Trophoblast cell (in vitro differentiated cells and primary cell): ENCODE measurements around the gene CFAP97D2.

Source experiments
- DNase-seq, 2 donors: peaks; one replicate each; pipeline ENCODE4 v3.0.0-alpha.2; 2016
- H2AFZ ChIP-seq: 2 replicates; pipeline ENCODE4 v1.6.1; 2013; ENCODE audit warnings: low read length, moderate library complexity, mild to moderate bottlenecking; ENCODE audit not compliant: insufficient read depth, poor library complexity
- H2AK5ac ChIP-seq: 2 replicates; pipeline ENCODE4 v1.6.1; 2013; ENCODE audit warnings: mild to moderate bottlenecking, low read length
- H2BK120ac ChIP-seq: 2 replicates; pipeline ENCODE4 v1.6.1; 2013; ENCODE audit warnings: low read length, mild to moderate bottlenecking, moderate library complexity; ENCODE audit not compliant: insufficient read depth, poor library complexity
- H2BK12ac ChIP-seq: 2 replicates; pipeline ENCODE4 v1.6.1; 2013; ENCODE audit warnings: mild to moderate bottlenecking, low read length, moderate library complexity
- H2BK5ac ChIP-seq: 2 replicates; pipeline ENCODE4 v1.6.1; 2013; ENCODE audit warnings: low read length, low read depth, moderate library complexity, mild to moderate bottlenecking; ENCODE audit not compliant: poor library complexity
- H3K14ac ChIP-seq: 2 replicates; pipeline ENCODE4 v1.6.1; 2013; ENCODE audit warnings: mild to moderate bottlenecking, low read length
- H3K18ac ChIP-seq: 2 replicates; pipeline ENCODE4 v1.6.1; 2013; ENCODE audit warnings: mild to moderate bottlenecking, low read length
- H3K23ac ChIP-seq: 2 replicates; pipeline ENCODE4 v1.6.1; 2013; ENCODE audit warnings: low read length
- H3K27ac ChIP-seq: 2 replicates; pipeline ENCODE4 v1.5.1; 2013; ENCODE audit warnings: low read depth, mild to moderate bottlenecking, inconsistent platforms, low read length, moderate library complexity
- H3K27me3 ChIP-seq: 2 replicates; pipeline ENCODE4 v1.6.1; 2013; ENCODE audit warnings: inconsistent platforms, mild to moderate bottlenecking, low read length, moderate library complexity; ENCODE audit not compliant: insufficient read depth
- H3K36me3 ChIP-seq, 2 experiments: 1 replicate in 1 of 2; 2 replicates in 1 of 2; pipeline ENCODE4 v1.6.1; 2013; ENCODE audit warnings: low read length in 2 of 2, mild to moderate bottlenecking in 2 of 2, moderate library complexity in 1 of 2; ENCODE audit not compliant: insufficient read depth in 2 of 2, control insufficient read depth in 1 of 2
- H3K4ac ChIP-seq: 2 replicates; pipeline ENCODE4 v1.6.1; 2013; ENCODE audit warnings: low read depth, mild to moderate bottlenecking, low read length, moderate library complexity
- H3K4me1 ChIP-seq, 2 experiments: 1 replicate in 1 of 2; 2 replicates in 1 of 2; pipeline ENCODE4 v1.6.1; 2013; ENCODE audit warnings: low read length in 2 of 2, mild to moderate bottlenecking in 2 of 2, moderate library complexity in 1 of 2; ENCODE audit not compliant: insufficient read depth in 2 of 2, control insufficient read depth in 1 of 2
- H3K4me2 ChIP-seq: 2 replicates; pipeline ENCODE4 v1.6.1; 2013; ENCODE audit warnings: inconsistent platforms, mild to moderate bottlenecking, low read length, moderate library complexity
- H3K4me3 ChIP-seq: 2 replicates; pipeline ENCODE4 v1.5.1; 2013; ENCODE audit warnings: mild to moderate bottlenecking, low read depth, low read length, inconsistent platforms
- H3K79me1 ChIP-seq: one replicate; pipeline ENCODE4 v1.6.1; 2013; ENCODE audit warnings: low read length
- H3K79me2 ChIP-seq: 2 replicates; pipeline ENCODE4 v1.6.1; 2013; ENCODE audit warnings: low read length, mild to moderate bottlenecking; ENCODE audit not compliant: control insufficient read depth, insufficient read depth, poor library complexity
- H3K9ac ChIP-seq: 2 replicates; pipeline ENCODE4 v1.6.1; 2013; ENCODE audit warnings: mild to moderate bottlenecking, low read length
- H3K9me3 ChIP-seq: 2 replicates; pipeline ENCODE4 v1.6.1; 2013; ENCODE audit warnings: low read depth, mild to moderate bottlenecking, control low read depth, inconsistent platforms, low read length; ENCODE audit not compliant: insufficient read depth
- H4K12ac ChIP-seq: 2 replicates; pipeline ENCODE4 v1.6.1; 2013; ENCODE audit warnings: low read depth, mild to moderate bottlenecking, low read length, moderate library complexity
- H4K8ac ChIP-seq: 2 replicates; pipeline ENCODE4 v1.6.1; 2013; ENCODE audit warnings: low read depth, mild to moderate bottlenecking, low read length, moderate library complexity
- H4K91ac ChIP-seq: one replicate; pipeline ENCODE4 v1.6.1; 2013; ENCODE audit warnings: low read depth, mild to moderate bottlenecking, low read length, moderate library complexity
- WGBS: extraction: QIAGEN DNeasy Blood & Tissue Kit; methylation state at CpG from one replicate; pipeline ENCODE4 v1.1.7; 2013; ENCODE audit warnings: missing lambda C conversion rate; ENCODE audit not compliant: insufficient read length, insufficient coverage; ENCODE audit errors: extremely low coverage; 5-methylcytosine and 5-hydroxymethylcytosine counted together

CFAP97D2 gene

GRCh38 chr13:114154476-114154875 lies 24.6 kb upstream of the CFAP97D2 start:
- Histone ChIP-seq H3K27ac (no peak overlapping the region), H3K14ac (no peak overlapping the region), H2BK120ac (no peak overlapping the region), H3K27me3 (no peaks in the 10 kb centered on the region), H4K8ac (no peak overlapping the region), H3K4me3 (no peak overlapping the region), H2BK12ac (no peak overlapping the region), H3K4ac (no peak overlapping the region), H3K79me1 (no peaks in the 10 kb centered on the region), H3K23ac (no peak overlapping the region), H4K91ac (no peak overlapping the region), H3K9me3 (peaks cover 3% of the 10 kb centered on the region), H3K9ac (no peak overlapping the region), H4K12ac (no peak overlapping the region), H3K36me3 (no peaks in the 10 kb centered on the region), H2AK5ac (no peak overlapping the region), H2AFZ (no peak overlapping the region), H2BK5ac (no peak overlapping the region), H3K18ac (no peak overlapping the region), H3K79me2 (no peaks in the 10 kb centered on the region), H3K4me2 (no peak overlapping the region), H3K4me1 (no peaks in the 10 kb centered on the region)
- WGBS, result no CpG with 5 or more reads among the region's 9 CpGs
- no peak for DNase-seq

- DNase-seq, result no peak
- H3K4me1 ChIP-seq, result no peaks in the 10 kb centered on the region
- H3K9ac ChIP-seq, result no peak overlapping the region
- no peak overlapping the region for H2AK5ac ChIP-seq
- H4K8ac ChIP-seq, result no peak overlapping the region
- H3K4me3 ChIP-seq, result no peak overlapping the region
- H3K18ac ChIP-seq, result no peak overlapping the region
- H3K23ac ChIP-seq, result no peak overlapping the region
- H3K4me2 ChIP-seq, result no peak overlapping the region
- no peak overlapping the region for H4K91ac ChIP-seq
- no peaks in the 10 kb centered on the region for H3K79me1 ChIP-seq
- no peak overlapping the region for H3K4ac ChIP-seq
- H2BK5ac ChIP-seq, result no peak overlapping the region
- H4K12ac ChIP-seq, result no peak overlapping the region
- no peak overlapping the region for H2BK12ac ChIP-seq
- H2BK120ac ChIP-seq, result no peak overlapping the region
- H3K36me3 ChIP-seq, result no peaks in the 10 kb centered on the region
- H3K9me3 ChIP-seq, result peaks cover 3% of the 10 kb centered on the region
- H2AFZ ChIP-seq, result no peak overlapping the region
- no peak overlapping the region for H3K27ac ChIP-seq
- H3K27me3 ChIP-seq, result no peaks in the 10 kb centered on the region
- H3K14ac ChIP-seq, result no peak overlapping the region
- no peaks in the 10 kb centered on the region for H3K79me2 ChIP-seq
- WGBS, result no CpG with 5 or more reads among the region's 3 CpGs
Observed at GRCh38 chr13:114155320-114155719, 23.7 kb upstream of the CFAP97D2 start.

- Histone ChIP-seq H2AK5ac (no peak overlapping the region), H2BK5ac (no peak overlapping the region), H3K18ac (no peak overlapping the region), H3K23ac (no peak overlapping the region), H3K9me3 (peaks cover 3% of the 10 kb centered on the region), H3K4me3 (no peak overlapping the region), H3K4me2 (no peak overlapping the region), H4K12ac (no peak overlapping the region), H2BK120ac (no peak overlapping the region), H2AFZ (no peak overlapping the region), H3K4me1 (no peaks in the 10 kb centered on the region), H2BK12ac (no peak overlapping the region), H3K14ac (no peak overlapping the region), H3K27me3 (no peaks in the 10 kb centered on the region), H4K8ac (no peak overlapping the region), H4K91ac (no peak overlapping the region), H3K36me3 (no peaks in the 10 kb centered on the region), H3K9ac (no peak overlapping the region), H3K79me2 (no peaks in the 10 kb centered on the region), H3K79me1 (no peaks in the 10 kb centered on the region), H3K4ac (no peak overlapping the region), H3K27ac (no peak overlapping the region)
- WGBS, result no CpG with 5 or more reads among the region's 19 CpGs
- no peak for DNase-seq
Observed at GRCh38 chr13:114155926-114156883, 22.9 kb upstream of the CFAP97D2 start.

GRCh38 chr13:114157869-114158495 lies 21.1 kb upstream of the CFAP97D2 start:
- Histone ChIP-seq H4K8ac (no peak overlapping the region), H2BK120ac (no peak overlapping the region), H3K79me1 (no peaks in the 10 kb centered on the region), H3K27ac (no peak overlapping the region), H2BK5ac (no peak overlapping the region), H3K27me3 (no peaks in the 10 kb centered on the region), H3K14ac (no peak overlapping the region), H2BK12ac (no peak overlapping the region), H3K4ac (no peak overlapping the region), H4K12ac (no peak overlapping the region), H2AFZ (no peak overlapping the region), H2AK5ac (no peak overlapping the region), H3K4me3 (no peak overlapping the region), H3K9me3 (peaks cover under 1% of the 10 kb centered on the region), H3K18ac (no peak overlapping the region), H3K9ac (no peak overlapping the region), H3K36me3 (no peaks in the 10 kb centered on the region), H3K4me1 (peaks cover 8 to 9% of the 10 kb centered on the region in 2 experiments), H3K79me2 (no peaks in the 10 kb centered on the region), H3K4me2 (no peak overlapping the region), H3K23ac (no peak overlapping the region), H4K91ac (no peak overlapping the region)
- DNase-seq, result no peak
- WGBS, result no CpG with 5 or more reads among the region's 11 CpGs
